CD4-positive, alpha-beta T cell treated with Interleukin-17A for 1 hour (primary cell): ENCODE results near the gene IP6K1.
A peak's percentile ranks its signal among the peaks of the same experiment; 100 is the strongest.
"Not testable (repeated sequence)": the region's sequence is repeated elsewhere in the genome, so short reads cannot be mapped to it uniquely, and the experiment has no call there.

Experiments
- DNase-seq: peaks from one replicate; pipeline ENCODE4 v3.0.0-alpha.2; 2020

The IP6K1 gene

GRCh38 chr3:49761661-49762060, 24.7 kb downstream of the IP6K1 start:
- DNase-seq: no peak

- DNase-seq: no peak
Observed at GRCh38 chr3:49759226-49759625, 27.1 kb downstream of the IP6K1 start.

- DNase-seq: no peak
Observed at GRCh38 chr3:49757197-49757596, 29.1 kb downstream of the IP6K1 start.

DNA sequence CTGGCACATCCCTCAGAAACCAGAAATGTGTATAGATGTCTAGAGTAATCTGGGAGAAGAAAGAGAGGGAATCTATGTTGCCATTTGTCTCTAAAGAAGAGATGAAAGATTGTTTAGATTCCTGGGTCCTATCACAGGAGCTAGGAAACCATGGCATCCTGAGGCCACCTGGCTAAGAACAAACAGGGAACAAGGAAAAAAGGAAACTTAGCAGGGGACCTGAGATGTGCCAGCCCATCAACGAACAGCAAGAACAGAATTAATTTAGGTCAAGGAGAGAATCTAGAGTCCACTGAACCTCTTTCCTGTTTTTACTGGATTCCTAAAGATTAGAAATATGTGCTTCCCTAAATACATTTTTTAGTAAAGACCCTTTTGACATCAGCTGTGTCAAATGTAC, 30.3 kb downstream of the IP6K1 start:
- DNase-seq: no peak

- DNase-seq: no peak
Observed at GRCh38 chr3:49754536-49754935, 31.8 kb downstream of the IP6K1 start.

GRCh38 chr3:49751501-49751900, 34.8 kb downstream of the IP6K1 start:
- DNase-seq: no peak

DNA sequence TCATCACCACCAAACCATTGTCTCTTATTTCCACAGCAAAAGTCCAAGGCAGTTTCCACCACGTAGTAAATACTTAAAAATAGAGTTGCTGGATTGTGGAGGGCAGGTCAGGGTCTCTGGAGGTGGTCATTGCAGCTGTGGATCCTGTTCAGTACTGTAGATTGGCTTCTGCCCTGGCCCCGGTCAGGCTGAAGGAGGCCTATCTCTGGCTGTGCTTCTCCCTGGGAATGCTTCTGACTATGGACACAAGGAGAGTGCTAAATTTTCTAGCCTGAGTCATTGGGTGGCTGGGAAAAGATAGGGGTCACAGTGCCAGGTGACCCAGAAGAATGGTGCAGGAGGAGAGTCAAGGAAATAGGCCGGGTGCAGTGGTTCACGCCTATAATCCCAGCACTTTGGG, 36.3 kb downstream of the IP6K1 start:
- DNase-seq: no peak

- DNase-seq: not testable (repeated sequence)
Observed at GRCh38 chr3:49748874-49749273, 37.5 kb downstream of the IP6K1 start.

GRCh38 chr3:49747792-49748480, 38.4 kb downstream of the IP6K1 start:
- no peak for DNase-seq

DNA sequence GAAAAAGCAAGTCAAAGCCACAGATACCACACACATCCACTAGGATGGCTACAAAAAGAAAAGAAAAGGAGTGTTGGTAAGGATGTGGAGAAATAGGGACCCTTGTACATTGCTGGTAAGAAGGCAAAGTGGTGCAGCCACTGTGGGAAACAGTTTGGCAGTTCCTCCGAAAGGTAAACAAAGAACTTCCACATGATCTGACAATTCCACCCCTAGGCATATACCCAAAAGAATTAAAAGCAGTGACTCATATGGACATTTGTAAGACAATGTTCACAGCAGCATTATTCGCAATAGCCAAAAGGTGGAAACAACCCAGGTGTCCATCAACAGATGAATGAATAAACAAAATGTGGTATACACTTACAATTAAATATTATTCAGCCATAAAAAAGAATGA, 40.4 kb downstream of the IP6K1 start:
- DNase-seq: no peak

- DNase-seq: no peak
Observed at GRCh38 chr3:49740427-49740826, 45.9 kb downstream of the IP6K1 start.

- DNase-seq: no peak
Observed at GRCh38 chr3:49738067-49738713, 48.2 kb downstream of the IP6K1 start.

GRCh38 chr3:49734752-49735151, 51.6 kb downstream of the IP6K1 start:
- no peak for DNase-seq

DNA sequence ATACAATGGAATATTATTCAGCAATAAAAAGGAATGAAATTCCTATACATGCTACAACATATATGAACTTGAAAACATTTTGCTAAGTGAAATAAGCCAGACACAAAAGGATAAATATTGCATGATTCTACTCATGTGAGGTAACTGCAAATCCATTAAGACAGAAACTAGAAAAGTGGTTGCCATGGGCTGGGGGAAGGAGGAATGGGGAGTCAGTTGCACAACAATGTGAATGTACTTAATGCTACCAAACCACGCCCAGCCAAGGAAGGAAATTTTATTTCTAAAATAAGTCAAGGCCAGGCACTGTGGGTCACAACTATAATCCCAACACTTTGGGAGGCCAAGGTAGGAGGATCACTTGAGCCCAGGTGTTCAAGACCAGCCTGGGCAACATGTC, 52.8 kb downstream of the IP6K1 start:
- DNase-seq: no peak

- no peak for DNase-seq
Observed at GRCh38 chr3:49732597-49732996, 53.7 kb downstream of the IP6K1 start.

DNA sequence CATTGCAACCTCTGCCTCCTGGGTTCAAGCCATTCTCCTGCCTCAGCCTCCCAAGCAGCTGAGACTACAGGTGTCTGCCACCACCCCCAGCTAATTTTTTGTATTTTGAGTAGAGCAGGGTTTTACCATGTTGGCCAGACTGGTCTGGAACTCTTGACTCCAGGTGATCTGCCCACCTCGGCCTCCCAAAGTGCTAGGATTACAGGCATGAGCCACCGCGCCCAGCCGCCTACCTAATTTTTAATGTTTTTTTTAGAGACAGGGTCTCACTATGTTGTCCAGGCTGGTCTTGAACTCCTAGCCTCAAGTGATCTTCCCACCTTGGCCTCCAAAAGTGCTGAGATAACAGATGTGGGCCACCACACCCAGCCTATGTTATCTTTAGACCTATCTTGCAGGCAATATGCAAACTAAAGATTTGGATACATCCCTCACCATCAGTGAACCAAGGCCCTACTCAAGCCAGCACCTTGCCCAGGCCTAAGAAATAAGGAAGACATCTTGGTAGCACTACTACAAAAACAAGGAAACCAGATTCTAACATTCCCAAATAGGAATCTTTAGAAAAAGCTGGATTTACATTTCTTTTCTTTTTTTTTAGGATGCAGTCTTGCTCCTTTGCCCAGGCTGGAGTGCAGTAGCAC, 56.3 kb downstream of the IP6K1 start:
- DNase-seq: no peak

DNA sequence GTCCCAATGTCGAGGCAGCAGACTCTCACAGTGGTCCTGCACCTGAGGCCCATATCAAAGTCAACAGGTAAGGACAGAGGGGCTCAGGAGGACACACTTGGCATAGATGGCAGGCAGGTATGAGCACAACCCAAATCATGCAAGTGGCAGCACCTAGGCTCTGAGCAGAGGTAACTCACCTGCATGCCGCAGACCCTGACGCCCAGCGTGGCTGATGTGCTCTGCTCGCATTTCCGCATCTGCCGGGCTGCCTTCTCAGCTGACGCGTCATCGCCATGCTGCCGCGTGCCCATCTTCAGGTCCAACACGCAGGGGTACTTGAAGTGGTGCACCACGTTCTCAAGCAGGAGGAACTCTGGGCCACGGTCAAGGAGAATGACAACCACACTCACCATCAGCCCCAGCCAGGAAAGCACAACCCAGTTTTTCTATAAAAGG, 58.4 kb downstream of the IP6K1 start:
- DNase-seq: no peak

- DNase-seq: no peak
Observed at GRCh38 chr3:49727154-49727923, 59.0 kb downstream of the IP6K1 start.

DNA sequence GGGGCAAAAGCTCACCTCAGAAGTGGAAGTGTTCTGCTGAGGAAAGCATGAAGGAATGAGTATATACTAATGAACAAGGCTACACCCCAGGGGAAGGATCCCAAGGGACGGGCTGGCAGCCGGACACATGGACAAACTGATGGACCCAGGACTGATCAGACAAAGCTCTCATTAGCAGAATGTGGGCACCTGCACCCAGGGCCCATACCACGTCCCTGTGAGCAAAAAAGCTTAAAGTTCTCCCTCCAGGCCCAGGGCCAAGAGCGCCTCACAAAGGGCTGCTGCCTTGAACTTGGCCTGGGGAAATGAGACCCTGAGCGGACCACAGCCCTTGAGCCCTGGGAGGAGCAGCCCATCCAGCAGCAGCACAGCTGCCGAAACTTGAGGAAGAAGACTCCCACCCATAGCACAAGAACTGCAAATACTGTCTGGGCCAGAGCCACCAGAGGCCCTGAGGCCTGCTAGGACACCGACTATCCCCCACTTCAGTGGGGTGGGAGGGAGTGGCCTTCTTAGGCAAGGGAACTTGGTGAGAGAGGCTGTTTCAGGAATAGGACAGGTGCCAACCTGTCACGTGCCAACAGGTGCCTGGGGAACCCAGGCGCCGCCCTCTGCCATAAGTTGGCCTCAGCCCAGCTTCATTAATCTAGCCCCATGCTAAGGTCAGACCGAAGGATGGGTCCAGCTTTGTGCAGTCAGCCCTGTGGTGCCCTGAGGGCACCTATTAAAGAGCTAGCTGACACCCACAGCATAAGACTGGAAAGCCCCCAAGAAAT, 60.2 kb downstream of the IP6K1 start:
- no peak for DNase-seq

DNA sequence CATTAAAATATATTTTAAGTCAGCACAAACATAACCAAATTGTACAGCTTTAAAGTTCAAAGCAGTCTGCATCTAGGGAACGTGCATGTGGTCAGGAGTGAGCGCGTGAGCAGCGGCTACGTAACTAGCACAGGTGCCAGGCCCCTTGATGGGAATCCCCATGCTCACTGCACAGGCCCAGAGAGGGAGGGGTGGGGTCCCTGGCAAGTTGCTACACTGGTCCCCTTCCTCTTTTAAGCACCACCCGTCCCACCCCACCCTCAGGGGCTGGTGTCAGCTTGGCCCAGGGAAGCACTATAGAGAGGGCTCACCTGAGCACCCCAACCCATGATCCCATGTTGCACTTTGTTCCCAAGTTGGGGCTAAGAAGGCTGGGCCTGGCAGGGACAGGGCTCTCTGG, 61.8 kb downstream of the IP6K1 start:
- DNase-seq: peak; percentile 67

GRCh38 chr3:49723628-49724551, 62.5 kb downstream of the IP6K1 start, which contains the start of gene GMPPB:
Gene GMPPB (minus strand): TSS chr3:49723951. CDS start chr3:49723726, 225 bp downstream.
- peak; percentile 92 for DNase-seq

DNA sequence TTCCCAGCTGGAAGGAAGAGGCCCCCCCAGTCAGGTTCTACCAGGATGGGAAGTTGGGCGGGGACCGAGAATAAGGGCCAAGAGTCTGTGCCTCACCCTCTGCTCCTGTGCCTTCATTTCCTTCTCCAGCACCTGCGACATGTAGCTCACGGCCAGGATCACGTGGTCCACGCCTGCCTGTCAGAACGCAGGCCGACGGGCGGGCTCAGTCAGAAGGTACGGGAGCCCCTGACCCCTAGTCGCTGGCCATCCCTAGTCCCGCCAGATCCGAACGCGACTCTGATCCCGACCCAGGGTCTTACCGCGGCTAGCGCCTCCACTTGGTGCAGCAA, 63.1 kb downstream of the IP6K1 start:
- DNase-seq: peak; percentile 66
